Kidney (tissue), 14 donors: ENCODE data around the gene PVR. TPM values are rescaled to one million over a fixed set of nuclear protein-coding genes. Genes with fewer than 3 reads are reported as not detected.

Source experiments
- DNase-seq, 5 donors: peaks; one replicate each; pipeline ENCODE4 v3.0.0-alpha.2; 2013 to 2020
- FAIRE-seq: peaks from 2 replicates; lab custom pipeline; 2012; peaks lifted over from hg19 to GRCh38; lab: Jason Lieb, UNC
- H3K27ac ChIP-seq, 2 donors: one replicate each; pipeline ENCODE4 v1.7.0; 2013; ENCODE audit warnings: low read depth in 2 of 2, low read length in 2 of 2, inconsistent platforms in 1 of 2
- H3K27me3 ChIP-seq: one replicate; pipeline ENCODE4 v1.7.1; 2013; ENCODE audit warnings: low read length, inconsistent platforms; ENCODE audit not compliant: control insufficient read depth, insufficient read depth
- H3K36me3 ChIP-seq, 3 donors: one replicate each; pipeline versions ENCODE4 v1.7.0 to v1.7.1; 2013; ENCODE audit warnings: low read length in 3 of 3, control low read depth in 1 of 3, inconsistent platforms in 1 of 3; ENCODE audit not compliant: insufficient read depth in 3 of 3, control insufficient read depth in 2 of 3
- H3K4me1 ChIP-seq, 3 donors: one replicate each; pipeline versions ENCODE4 v1.7.0 to v1.7.1; 2013; ENCODE audit warnings: low read length in 3 of 3, inconsistent platforms in 1 of 3, low read depth in 1 of 3; ENCODE audit not compliant: control insufficient read depth in 2 of 3, insufficient read depth in 2 of 3
- H3K4me3 ChIP-seq, 3 donors: one replicate each; pipeline versions ENCODE4 v1.7.0 to v1.8.1; 2013; ENCODE audit warnings: low read length in 3 of 3, control low read depth in 1 of 3, inconsistent platforms in 1 of 3
- H3K9ac ChIP-seq, 3 donors: one replicate each; pipeline versions ENCODE4 v1.7.0 to v1.7.1; 2013; ENCODE audit warnings: low read length in 3 of 3, control low read depth in 1 of 3, inconsistent platforms in 1 of 3
- H3K9me3 ChIP-seq, 3 donors: one replicate each; pipeline versions ENCODE4 v1.7.0 to v1.7.1; 2013; ENCODE audit warnings: low read length in 3 of 3, control low read depth in 1 of 3, inconsistent platforms in 1 of 3; ENCODE audit not compliant: control insufficient read depth in 2 of 3, insufficient read depth in 1 of 3
- CTCF ChIP-seq: IDR thresholded peaks from 3 replicates; pipeline ENCODE4 v1.5.1; 2012; ENCODE audit warnings: mild to moderate bottlenecking, moderate library complexity, borderline replicate concordance; ENCODE audit not compliant: insufficient read depth; ENCODE audit errors: extremely low read depth
- intact Hi-C: fragments of 100-400 bp; cut with DNase I; formaldehyde crosslinking; loops from one replicate; pipeline ENCODE4 v1.11.1; 2022
- polyA plus RNA-seq: library from polyadenylated mRNA; stranded (reverse); fragments of 350-450 nt; fragmentation: Illumina TruSeq; extraction: RNeasy Lipid Tissue Mini Kit (QIAGEN cat#74804); gene quantifications from one replicate; pipeline ENCODE4 v1.2.3, GENCODE V29; 2014; ENCODE audit warnings: low read depth, low replicate concordance; ENCODE audit not compliant: insufficient read depth
- total RNA-seq: library from RNA; stranded (reverse); fragmentation: NEBNext Ultra II Directional; extraction: Animal tissue kit (Norgen Biotek cat#: 25700); gene quantifications from one replicate; pipeline ENCODE4 v1.2.1, GENCODE V29; 2021
- donor health status: control.
- donor health status: control.
- donor health status: control.
- donor health status: control.
- donor health status: control.
- donor health status: DM: yes; HTN: yes; CAD: no.
- donor health status: Normal renal cell carcinoma (clear cell type).

PVR gene
- total and polyA plus RNA-seq, 2 donors from 2014 or later, result 20.7 to 36.4 TPM

- Histone ChIP-seq H3K9me3 (no peaks in the 10 kb centered on the region), H3K4me3 (no peak overlapping the region), H3K27ac (peak overlapping the region in 1 of 2 donors; percentile 28), H3K27me3 (no peaks in the 10 kb centered on the region), H3K4me1 (peaks cover 0 to 6% (median 4%) of the 10 kb centered on the region in 3 donors), H3K36me3 (no peaks in the 10 kb centered on the region), H3K9ac (no peak overlapping the region)
- no peak for TF ChIP-seq CTCF
- no peak for DNase-seq
- FAIRE-seq, result no peak
- intact Hi-C loops, result no loop called here
Observed at GRCh38 chr19:44685877-44686276, 42.2 kb downstream of the PVR start.

DNA sequence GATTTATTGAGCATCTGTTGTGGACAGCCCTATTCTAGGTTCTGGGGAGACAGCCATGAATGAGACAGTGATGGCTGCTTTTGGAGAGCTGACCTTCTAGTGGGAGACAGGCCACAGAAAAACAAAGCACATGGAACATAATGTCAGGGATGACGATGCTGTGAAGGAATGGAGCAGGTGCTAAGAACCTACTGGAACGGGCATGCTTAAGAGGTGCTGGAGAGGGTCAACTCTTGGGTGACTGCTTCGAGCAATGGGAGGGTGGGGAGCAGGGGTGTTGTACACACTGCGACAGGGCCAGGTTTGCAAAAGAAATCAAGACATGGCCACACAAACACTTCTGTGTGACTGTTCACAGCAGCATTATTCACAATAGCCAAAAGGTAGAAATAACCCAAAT is 43.2 kb downstream of the PVR start:
- Histone ChIP-seq H3K27me3 (no peaks in the 10 kb centered on the region), H3K27ac (no peak overlapping the region), H3K36me3 (no peaks in the 10 kb centered on the region), H3K4me3 (no peak overlapping the region), H3K4me1 (peaks cover 0 to 9% (median 4%) of the 10 kb centered on the region in 3 donors), H3K9ac (no peak overlapping the region), H3K9me3 (no peaks in the 10 kb centered on the region)
- DNase-seq (no peak), FAIRE-seq (no peak)
- intact Hi-C loops, result no loop called here
- TF ChIP-seq CTCF, result no peak

DNA sequence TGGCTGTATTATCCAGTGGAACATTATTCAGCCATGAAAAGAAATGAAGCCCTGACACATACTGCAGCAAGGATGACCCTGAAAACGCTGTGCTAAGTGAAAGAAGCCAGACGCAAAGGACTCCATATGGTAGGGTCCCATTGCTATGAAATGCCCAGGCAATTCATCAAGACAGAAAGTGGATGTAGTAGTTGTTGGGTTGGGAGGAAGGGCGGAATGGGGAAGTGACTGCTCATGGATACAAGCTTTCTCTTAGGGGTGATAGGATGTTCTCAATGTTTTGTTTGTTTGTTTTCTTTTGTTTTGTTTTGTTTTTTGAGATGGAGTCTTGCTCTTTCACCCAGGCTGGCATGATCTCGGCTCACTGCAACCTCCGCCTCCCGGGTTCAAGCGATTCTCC is 44.2 kb downstream of the PVR start:
- Histone ChIP-seq H3K4me3 (no peak overlapping the region), H3K27me3 (no peaks in the 10 kb centered on the region), H3K4me1 (peaks cover 0 to 11% (median 4%) of the 10 kb centered on the region in 3 donors), H3K27ac (no peak overlapping the region), H3K9ac (no peak overlapping the region), H3K36me3 (no peaks in the 10 kb centered on the region), H3K9me3 (no peaks in the 10 kb centered on the region)
- FAIRE-seq (no peak), DNase-seq (peak in 1 of 5 donors; percentile 0)
- no peak for TF ChIP-seq CTCF
- intact Hi-C loops, result no loop called here
